Measurements from ENCODE around the gene WIF1. TPM values are rescaled to one million over a fixed set of nuclear protein-coding genes. Genes with fewer than 3 reads are reported as not detected.

Gene WIF1
- total RNA-seq, 1 donor from 2014 or later = not detected

DNA sequence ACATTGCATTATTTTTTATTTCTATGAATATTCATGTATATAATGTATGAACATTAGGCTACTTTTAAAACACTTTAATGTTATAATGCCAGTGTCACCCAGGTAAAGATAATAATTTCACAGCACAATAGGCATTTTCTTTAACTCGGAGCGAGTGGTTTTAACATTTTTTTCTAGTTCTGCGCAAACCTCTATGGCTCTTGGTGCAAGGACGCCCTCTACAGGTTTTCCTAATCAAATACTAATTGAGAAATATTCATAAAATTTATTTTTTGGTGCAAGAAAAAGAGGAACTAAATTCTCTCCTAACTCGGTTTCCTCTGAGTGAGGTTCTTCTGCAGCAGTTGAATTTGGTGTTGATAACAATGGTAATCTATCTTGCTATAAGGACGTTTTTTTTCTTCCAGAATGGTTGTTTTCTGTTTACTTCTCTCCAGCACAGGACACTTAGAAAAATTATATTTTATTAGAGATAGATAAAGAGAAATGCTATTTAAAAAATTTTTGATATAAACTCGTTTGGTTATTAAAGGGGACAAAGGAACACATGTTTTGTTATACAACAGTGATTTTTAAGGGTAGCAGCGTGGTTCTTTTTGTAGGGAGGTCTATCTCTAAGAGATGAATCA lies 2.4 kb upstream of the WIF1 start:
- intact Hi-C loops (cut with micrococcal nuclease) = loop anchor here (1.0 to 5.0 kb wide), 4 partner anchors 44 to 327 kb away; partner anchors contain the start of gene LEMD3

GRCh38 chr12:65122703-65123102 lies 1.6 kb upstream of the WIF1 start:
- intact Hi-C loops (cut with micrococcal nuclease) = loop anchor here (1.0 to 5.0 kb wide), 4 partner anchors 45 to 326 kb away; partner anchors contain the start of gene LEMD3

DNA sequence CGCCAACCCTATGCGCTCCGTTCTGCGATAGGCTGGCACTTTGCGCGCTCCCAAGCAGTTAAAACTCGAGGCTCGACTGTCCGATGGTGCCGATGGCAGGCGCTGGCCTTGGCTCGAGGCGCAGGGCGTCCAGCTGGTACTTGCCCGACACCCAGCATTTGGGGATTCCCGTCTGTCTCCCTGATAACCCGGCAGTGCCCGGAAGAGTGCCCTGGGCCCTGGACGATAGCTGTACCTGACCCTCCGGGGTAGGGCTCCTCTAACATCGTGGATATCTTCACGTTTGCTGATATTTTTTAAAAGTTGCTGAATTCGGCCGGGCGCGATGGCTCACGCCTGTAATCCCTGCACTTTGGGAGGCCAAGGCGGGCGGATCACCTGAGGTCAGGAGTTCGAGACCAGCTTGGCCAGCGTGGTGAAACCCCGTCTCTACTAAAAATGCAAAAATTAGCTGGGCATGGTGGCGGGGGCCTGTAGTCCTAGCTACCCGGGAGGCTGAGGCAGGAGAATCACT lies 908 bp upstream of the WIF1 start:
- intact Hi-C loops (cut with micrococcal nuclease) = loop anchor here (5.0 kb wide), 2 partner anchors 45 to 110 kb away; partner anchors contain the start of gene LEMD3

DNA sequence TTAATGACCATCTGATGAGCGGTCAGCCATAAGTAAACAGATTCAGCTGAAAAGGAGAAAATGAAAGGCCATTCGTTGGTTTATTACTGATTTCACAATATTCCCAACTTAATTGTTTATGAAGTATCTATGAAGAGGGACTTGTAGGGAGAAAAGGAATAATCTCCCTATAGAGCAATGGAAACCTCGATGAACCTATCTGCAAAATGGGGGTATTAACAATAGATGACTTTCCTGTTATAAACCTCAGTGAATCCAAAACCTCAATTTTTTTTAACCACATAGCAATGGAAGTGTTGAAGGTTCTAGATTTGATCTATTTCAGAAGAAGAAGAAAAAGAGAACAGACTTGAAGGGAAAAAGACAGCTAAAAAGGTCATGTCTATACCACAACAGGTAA lies 2.0 kb downstream of the WIF1 start:
- intact Hi-C loops (cut with micrococcal nuclease) = no loop called here

DNA sequence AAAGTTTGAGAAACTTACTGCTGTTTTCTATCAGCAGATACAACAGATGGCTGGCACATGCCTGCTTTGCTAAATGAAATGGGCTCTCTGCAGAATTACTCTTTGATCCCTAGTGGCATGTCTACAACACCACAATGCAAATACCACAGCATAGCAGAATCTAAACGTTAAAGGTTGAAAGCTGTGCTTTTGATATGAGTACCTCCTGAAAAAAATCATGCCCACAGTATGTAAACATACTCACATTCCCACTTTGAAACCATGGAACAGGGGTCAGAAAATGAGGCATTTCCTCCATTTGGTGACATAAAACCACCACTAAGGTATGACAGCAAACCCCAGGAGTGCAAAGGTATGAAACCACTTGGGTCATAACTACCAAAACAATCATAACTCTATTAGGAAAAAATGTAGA lies 7.5 kb downstream of the WIF1 start:
- intact Hi-C loops (cut with micrococcal nuclease) = no loop called here

- intact Hi-C loops (cut with micrococcal nuclease) = loop anchor here (5.0 kb wide), 1 partner anchor 215 kb away; no protein-coding TSS in a partner anchor
Measured at GRCh38 chr12:65106948-65107347, 14.2 kb downstream of the WIF1 start.

GRCh38 chr12:65100140-65100539 lies 21.0 kb downstream of the WIF1 start:
- intact Hi-C loops (cut with micrococcal nuclease) = no loop called here

DNA sequence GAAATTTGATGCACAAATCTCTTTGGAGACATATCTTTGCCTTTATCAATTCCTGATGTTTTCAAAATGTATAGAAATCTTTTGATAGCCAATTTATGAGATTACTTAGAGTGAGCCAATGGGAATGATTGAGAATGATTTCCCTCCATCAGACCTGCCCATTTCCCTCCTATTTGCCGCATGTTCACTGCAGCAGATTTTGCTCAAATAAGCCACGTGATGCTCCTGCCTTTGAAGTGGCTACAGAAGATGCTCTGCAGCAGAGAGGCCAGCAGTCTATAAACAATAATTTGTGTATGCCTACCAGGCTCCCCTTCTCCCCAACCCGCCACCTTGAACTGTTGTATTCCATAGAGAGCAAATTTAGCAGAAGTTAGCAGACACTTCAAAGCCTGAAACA lies 21.9 kb downstream of the WIF1 start:
- intact Hi-C loops (cut with micrococcal nuclease) = no loop called here

DNA sequence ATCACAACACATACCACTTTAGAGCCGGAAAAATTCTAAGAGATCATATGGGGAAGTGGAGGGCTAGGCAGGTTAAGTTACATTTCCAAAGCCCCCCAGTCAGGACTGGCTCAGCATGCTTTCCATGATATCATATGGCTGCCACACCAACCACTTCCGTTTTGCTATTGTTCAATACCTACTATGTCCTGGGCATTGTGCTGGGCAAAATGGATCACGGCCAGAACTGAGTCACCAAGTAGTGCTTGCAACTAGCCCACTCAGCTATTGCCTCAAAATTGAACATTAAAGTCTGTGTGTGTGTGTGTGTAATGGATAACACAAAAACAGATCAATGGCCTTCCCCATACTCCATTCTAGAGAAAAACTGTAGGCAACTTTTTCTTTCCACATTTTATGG lies 22.7 kb downstream of the WIF1 start:
- intact Hi-C loops (cut with micrococcal nuclease) = no loop called here

DNA sequence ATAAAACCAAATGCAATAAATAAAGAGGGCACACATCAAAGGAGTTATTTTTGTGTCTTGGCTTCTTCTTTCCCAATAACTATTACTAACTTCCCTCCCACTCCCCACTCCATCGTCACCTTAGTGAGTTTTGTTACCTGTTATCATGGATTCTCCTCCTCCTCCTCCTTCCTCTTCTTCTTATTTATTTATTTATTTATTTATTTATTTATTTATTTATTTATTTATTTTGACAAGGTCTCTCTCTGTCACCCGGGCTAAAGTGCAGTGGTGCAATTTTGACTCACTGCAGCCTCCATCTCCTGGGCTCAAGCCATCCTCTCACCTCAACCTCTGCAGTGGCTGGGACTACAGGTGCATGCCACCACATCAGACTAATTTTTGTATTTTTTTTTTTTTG lies 26.4 kb downstream of the WIF1 start:
- intact Hi-C loops (cut with micrococcal nuclease) = no loop called here

DNA sequence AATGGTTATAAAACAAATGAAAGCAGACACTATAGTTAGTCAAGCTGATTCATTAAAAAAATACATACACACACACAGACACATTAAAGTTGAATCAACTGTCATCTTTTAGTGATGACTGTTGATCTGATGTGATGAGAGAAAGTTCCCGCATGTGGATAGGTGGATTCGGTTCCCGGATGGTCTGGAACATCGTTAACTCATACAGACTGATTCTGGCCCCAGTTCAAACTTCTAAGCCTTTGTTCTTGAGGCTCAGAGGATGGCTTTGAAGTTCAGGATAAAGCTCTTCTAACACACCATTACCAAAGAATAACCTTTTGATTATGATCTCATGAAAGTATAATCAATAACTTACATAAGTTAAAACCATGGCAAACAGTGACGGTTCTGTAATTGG lies 27.5 kb downstream of the WIF1 start:
- intact Hi-C loops (cut with micrococcal nuclease) = no loop called here

DNA sequence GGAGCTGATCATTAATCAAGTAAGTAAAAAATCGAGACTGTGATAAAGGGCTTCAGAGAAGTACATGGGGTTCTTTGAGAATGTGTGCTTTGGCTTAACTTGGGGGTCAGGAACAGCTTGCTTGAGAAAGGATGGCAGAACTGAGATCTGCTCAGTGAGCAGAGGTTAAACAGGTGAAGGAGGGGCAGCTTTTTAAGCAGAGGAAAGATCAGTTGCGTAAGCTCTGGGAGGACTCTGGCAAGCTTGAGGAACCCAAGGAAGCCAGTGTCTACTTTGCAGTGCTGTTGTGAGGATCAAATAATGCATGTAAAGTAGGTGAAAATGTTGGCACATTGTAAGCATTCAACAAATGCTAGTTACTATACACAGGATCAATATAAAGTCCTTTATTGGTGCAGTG lies 30.6 kb downstream of the WIF1 start:
- intact Hi-C loops (cut with micrococcal nuclease) = no loop called here

- intact Hi-C loops (cut with micrococcal nuclease) = no loop called here
Measured at GRCh38 chr12:65086236-65086635, 34.9 kb downstream of the WIF1 start.

DNA sequence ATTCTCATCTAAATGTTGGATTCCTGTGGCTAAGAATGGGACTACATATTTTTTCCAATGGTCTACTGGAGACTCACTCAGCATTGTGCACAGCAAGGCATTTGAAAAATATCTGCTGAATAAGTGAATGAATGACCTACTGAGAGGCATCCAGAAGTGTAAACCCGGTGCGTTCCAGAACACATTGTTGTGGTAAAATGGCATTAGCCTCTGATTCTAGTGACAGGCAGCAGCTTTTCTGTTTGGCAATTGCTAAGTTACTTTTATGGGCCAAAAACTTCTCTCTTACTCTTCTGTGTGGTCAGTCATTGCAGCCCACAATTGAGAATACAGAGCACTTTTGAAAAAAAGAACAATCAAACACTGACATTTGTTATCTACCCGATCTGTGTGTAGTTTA lies 36.5 kb downstream of the WIF1 start:
- intact Hi-C loops (cut with micrococcal nuclease) = no loop called here

DNA sequence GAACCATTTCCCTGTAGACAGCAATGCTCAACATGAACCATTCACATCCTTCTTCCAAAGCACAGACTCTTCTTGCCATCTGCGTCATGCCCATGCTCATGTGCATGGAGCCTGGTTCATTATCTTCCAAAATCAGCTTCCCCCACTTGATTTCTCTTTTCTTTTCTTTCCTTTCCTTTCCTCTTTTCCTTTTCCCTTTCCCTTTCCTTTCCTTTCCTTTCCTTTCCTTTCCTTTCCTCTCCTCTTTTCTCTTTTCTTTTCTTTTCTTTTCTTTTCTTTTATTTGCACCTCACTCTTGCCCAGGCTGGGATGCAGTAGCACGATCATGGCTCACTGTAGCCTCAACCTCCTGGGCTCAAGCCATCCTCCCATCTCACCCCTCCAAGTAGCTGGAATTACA lies 37.5 kb downstream of the WIF1 start:
- intact Hi-C loops (cut with micrococcal nuclease) = no loop called here

DNA sequence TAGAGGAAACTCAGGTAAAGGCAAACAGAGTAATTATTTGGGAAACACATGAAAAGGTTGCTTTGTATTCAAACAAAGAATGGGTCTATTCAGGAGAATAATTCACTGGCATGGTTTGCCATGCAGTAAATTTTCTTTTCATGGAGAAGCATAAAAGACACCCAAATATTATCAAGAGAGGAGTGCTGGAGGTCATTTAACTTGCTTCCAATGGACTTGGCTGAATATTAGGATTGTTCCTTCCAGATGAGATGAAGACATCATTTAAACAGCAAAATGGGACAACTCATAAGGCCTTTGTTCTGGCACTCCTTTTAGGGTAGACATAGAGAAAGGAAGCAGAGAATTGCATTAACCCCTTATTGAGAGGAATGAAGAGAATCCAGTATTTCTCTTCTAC lies 38.7 kb downstream of the WIF1 start:
- intact Hi-C loops (cut with micrococcal nuclease) = no loop called here

- intact Hi-C loops (cut with micrococcal nuclease) = no loop called here
Measured at GRCh38 chr12:65081496-65081895, 39.6 kb downstream of the WIF1 start.

GRCh38 chr12:65074932-65075331 lies 46.2 kb downstream of the WIF1 start:
- intact Hi-C loops (cut with micrococcal nuclease) = no loop called here

DNA sequence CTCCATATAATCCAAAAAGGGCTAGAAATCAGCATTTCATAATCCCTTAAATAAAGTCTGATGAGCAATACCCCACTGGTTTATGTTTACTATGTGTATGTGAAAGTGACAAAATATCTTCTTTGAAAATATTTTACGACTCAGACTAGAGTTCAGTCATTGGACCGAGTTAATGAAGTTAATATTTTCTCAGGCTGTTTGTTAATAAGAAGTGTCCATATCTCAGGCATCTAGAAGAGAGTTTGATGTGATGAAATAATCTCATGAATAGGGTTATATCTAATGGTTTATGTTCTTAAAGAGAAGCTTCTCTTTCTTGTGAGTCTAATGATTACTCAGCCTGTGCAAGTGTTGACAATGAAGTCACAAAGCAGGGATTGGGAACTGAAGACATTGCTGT lies 51.8 kb downstream of the WIF1 start:
- intact Hi-C loops (cut with micrococcal nuclease) = no loop called here

- intact Hi-C loops (cut with micrococcal nuclease) = no loop called here
Measured at GRCh38 chr12:65067383-65067782, 53.7 kb downstream of the WIF1 start.

DNA sequence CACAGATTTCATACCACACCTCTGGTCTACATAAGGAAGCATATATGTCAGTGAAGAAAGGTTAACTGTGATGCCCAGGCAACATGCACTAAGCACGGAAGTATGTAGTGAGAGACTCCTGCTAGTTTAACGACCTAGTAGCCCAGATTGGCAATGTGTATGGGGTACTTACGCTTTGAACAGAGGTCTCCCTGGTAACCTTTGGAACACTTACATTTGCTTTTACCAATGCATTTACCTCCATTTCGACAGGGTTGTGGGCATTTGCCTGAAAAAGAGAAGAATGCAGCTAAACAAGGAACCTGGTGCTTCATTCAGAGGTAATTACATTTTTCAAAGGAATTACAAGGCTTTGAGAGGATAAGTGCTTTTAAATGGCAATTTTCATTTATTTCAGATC lies 65.2 kb downstream of the WIF1 start:
- intact Hi-C loops (cut with micrococcal nuclease) = no loop called here

- intact Hi-C loops (cut with micrococcal nuclease) = no loop called here
Measured at GRCh38 chr12:65051218-65051617, 69.9 kb downstream of the WIF1 start.

GRCh38 chr12:65045269-65045668 lies 75.8 kb downstream of the WIF1 start:
- intact Hi-C loops (cut with micrococcal nuclease) = no loop called here
